ENCODE results near the gene GLIPR1L2.
"Not testable (repeated sequence)": the region's sequence is repeated elsewhere in the genome, so short reads cannot be mapped to it uniquely, and the experiment has no call there.

Gene GLIPR1L2

GRCh38 chr12:75438059-75438754, 47.3 kb downstream of the GLIPR1L2 start:
- no peak for DNase-seq

DNA sequence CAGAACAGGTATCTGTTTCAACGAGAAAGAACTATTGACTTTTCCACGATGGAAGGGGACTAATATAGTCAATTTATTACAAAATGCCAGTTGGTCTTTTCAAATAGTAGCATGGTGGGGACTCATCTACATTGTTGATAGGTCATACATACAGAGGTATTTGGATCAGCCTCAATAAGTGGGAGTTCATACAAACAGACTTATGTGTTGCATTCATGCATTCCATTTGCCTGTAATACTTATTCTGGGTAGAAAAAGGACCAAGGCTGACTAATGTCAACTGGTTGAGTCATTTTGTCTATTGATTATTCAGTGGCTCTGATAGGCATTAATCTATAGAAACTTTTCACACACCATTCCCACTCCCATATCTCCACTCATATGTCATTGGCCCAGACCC, 48.2 kb downstream of the GLIPR1L2 start:
- DNase-seq, result no peak

DNA sequence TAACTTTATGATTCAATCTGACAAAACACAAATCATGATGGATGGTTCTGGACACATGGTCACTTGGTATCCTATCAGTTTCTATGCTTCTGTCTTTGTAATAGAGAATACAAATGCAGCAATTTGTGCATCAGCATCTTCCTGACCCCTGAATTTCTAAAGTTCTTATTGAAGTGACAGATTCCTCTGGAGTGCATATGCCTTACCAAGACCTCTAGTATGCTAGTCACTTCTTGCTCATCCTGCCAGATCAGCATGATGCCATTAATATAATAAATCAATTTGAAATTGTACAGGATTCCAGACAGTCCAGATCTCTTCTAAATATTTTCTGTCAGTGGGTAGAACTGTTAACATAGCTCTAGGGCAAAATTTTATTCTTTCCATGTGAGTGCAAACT, 49.0 kb downstream of the GLIPR1L2 start:
- no peak for DNase-seq

DNA sequence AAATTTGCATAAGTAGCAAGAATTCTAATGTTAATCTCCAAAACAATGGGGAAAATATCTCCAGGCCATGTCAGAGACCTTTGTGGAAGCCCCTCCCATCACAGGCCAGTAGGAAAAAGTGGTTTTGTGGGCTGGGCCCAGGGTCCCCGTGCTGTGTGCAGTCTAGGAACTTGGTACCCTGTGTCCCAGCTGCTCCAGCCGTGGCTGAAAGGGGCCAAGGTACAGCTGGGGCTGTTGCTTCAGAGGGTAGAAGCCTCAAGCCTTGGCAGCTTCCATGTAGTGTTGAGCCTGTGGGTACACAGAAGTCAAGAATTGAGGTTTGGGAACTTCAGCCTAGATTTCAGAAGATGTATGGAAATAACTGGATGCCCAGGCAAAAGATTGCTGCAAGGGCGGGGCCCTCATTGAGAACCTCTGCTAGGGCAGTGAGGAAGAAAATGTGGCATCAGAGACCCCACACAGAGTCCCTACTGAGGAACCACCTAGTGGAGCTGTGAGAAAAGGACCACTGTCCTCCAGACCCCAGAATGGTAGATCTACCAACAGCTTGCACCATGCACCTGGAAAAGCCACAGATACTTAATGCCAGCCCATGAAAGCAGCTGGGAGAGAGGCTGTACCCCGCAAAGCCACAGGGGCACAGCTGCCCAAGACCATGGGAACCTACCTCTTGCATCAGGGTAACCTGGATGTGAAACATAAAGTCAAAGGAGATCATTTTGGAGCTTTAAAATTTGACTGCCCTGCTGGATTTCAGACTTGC, 51.0 kb downstream of the GLIPR1L2 start:
- DNase-seq, result not testable (repeated sequence)

DNA sequence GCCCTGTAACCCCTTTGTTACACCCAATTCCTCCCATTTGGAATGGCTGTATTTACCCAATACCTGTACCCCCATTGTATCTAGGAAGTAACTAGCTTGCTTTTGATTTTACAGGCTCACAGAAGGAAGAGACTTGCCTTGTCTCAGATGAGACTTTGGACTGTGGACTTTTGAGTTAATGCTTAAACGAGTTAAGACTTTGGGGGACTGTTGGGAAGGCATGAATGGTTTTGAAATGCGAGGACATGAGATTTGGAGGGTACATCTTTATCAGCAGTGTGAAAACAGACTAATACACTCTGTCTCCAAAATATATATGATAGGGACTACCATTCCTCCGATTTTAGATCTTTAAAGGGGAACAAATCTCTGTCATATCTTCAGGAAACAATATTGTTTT, 51.6 kb downstream of the GLIPR1L2 start:
- not testable (repeated sequence) for DNase-seq

DNA sequence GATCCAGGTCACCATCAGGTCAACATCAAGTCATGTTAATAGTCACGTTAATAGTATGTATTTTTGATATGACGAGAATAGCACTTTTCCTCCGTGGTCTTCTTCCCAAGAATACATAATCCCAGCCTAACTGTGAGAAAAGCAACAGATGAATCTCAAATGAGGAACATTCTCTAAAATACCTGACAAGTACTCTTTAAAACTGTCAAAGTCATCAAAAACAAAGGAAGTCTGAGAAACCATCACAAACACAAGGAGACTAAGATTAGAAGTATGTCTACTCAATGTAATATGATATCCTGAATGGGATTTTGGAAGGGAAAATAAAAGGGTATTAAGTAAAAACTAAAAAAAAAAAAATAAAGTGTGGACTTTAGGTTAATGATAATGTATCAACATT, 52.8 kb downstream of the GLIPR1L2 start:
- DNase-seq, result no peak

DNA sequence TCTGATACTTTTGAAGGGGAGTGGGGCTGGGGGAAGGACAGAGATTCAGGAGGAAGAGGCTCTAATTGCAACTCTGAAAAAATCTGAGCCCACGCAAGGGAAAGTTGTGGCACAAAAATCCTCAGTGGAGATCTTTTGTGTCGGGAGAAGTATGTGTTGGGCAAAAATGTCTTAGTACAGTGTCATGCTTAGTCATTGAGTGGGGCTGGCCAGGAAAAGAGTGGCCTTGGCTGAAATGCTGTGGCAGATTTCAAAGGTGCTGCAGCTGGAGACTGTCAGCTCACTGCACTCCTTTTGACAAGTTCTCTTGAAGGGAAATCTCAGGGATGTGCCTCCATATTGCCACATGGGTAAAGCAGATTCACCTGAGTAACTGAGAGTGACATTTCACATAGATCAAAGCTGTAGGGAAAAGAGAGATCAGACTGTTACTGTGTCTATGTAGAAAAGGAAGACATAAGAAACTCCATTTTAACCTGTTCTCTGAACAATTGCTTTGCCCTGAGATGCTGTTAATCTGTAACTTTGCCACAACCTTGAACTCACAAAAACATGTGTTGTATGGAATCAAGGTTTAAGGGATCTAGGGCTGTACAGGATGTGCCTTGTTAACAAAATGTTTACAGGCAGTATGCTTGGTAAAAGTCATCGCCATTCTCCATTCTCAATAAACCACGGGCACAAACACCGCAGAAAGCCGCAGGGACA, 53.7 kb downstream of the GLIPR1L2 start:
- DNase-seq, result no peak

GRCh38 chr12:75445137-75445507, 54.2 kb downstream of the GLIPR1L2 start:
- DNase-seq, result not testable (repeated sequence)

- DNase-seq, result no peak
Measured at GRCh38 chr12:75446857-75447256, 56.0 kb downstream of the GLIPR1L2 start.

GRCh38 chr12:75447691-75448393, 57.0 kb downstream of the GLIPR1L2 start:
- no peak for DNase-seq

GRCh38 chr12:75452675-75453330, 61.9 kb downstream of the GLIPR1L2 start:
- DNase-seq, result no peak

DNA sequence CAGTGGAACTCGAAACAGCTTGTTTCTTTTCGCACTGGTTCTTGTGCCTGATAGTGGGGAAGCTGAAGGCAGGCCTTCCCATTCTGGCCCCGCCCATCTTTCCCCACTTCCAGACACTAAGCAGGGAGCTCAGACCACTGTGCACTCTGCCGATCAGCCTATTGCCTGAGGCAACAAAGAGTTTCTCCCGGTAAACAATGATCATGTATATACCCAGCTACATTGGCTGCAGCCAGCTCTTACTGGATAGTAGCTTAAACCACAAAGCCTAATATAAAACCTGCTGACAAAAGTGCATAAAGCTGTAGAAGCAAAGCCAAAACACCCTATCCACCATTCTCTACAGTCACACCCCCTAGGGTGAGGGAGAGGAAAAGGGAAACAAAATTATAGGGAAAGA, 65.0 kb downstream of the GLIPR1L2 start:
- no peak for DNase-seq

GRCh38 chr12:75457191-75457590, 66.3 kb downstream of the GLIPR1L2 start:
- no peak for DNase-seq

DNA sequence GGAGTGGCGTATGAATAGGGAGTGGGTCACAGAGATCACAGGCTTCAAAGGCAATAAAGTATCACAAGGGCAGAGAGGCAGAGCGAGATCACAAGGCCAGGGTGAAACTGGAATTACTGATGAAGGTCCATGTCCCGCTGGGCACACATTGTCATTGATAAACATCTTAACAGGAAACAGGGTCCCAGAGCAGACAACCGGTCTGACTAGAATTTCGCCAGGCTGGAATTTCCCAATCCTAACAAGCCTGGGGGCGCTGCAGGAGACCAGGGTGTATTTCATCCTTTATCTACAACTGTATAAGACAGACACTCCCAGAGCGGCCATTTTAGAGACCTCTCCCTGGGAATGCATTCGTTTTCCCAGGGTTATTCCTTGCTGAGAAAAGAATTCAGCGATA, 67.0 kb downstream of the GLIPR1L2 start:
- DNase-seq, result not testable (repeated sequence)

DNA sequence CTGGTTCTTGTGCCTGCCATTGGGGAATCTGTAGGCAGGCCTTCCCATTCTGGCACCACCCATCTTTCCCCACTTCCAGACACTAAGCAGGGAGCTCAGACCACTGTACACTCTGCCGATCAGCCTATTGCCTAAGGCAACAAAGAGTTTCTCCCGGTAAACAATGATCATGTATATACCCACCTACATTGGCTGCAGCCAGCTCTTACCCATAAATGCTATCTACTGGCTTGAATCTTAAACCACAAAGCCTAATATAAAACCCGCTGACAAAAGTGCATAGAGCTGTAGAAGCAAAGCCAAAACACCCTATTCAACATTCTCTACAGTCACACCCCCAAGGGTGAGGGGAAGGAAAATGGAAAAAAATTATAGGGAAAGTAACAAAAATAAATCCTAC, 68.9 kb downstream of the GLIPR1L2 start:
- DNase-seq, result no peak

DNA sequence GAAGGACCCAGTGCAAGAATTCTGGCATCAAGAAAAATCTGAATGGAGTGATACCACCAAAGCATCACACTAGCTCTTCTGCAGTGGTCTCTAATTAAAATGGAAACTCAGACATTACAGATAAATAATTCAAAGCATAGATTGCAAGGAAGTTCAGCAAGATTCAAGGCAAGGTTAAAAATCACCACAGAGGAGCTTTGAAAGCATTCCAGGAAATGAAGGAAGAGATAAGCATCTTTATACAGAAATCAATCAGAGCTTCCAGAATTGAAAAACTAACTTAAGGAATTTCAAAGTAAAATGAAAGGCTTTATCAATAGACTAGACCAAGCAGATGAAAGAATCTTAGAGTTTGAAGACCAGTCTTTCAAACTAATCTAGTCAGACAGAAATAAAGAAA, 69.3 kb downstream of the GLIPR1L2 start:
- DNase-seq, result no peak

DNA sequence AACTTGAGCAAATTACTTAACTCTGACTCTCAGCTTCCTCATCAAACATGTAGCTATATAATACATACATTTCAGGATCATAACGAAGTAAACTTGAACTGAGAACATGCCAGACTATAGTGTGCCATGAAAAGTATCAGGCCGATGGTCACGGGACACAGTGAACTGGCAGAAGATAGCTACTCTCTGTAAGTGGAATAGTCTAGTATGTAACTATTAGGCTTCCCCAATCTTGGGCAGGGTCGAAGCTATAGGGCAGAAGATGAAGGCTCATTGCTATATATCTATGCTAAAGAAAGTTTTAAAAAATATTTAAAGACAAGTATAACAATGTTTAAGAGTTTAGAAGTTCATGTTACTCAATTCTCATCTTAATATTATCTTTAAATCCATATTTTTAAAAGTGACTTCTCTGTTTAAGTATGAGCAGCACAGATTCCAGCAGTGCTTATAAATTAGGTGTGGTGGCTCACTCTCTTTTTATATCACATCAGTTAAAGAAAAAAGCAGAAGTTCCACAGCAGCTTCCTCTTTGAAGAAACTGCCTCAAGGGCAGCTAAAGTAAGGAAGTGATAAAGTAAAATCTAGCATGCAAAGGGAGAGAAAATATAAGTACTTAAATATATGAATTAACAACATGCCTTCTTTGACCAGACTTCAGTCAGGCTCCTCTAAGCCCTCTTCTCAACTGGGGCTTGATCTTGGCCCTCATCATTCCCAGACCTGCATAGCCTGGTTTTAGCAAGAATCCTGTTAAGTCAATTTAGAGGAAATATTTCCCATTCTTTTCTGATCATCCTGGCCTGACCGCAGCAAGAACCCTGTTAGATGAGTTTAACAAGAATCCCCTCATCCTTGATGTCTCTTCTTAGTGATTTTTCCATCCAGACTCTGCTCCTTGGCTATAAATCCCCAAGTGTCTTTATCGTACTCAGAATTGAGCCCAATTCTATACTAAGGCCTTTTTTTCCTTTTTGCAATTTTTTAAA, 81.3 kb downstream of the GLIPR1L2 start:
- no peak for DNase-seq

- no peak for DNase-seq
Measured at GRCh38 chr12:75474116-75474515, 83.2 kb downstream of the GLIPR1L2 start.

DNA sequence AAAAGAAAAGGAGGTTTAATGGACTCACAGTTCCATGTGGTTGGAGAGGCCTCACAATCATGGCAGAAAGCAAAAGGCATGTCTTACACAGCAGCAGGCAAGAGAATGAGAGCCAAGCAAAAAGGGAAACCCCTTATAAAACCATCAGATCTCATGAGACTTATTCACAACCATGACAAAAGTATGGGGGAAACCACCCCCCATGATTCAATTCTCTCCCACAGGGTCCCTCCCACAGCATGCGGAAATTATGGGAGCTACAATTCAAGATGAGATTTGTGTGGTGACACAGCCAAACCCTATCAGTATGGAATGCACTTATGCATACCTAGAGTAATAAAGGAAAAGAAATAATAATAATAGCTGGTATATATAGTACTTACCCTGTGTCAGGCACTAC, 85.2 kb downstream of the GLIPR1L2 start:
- no peak for DNase-seq

DNA sequence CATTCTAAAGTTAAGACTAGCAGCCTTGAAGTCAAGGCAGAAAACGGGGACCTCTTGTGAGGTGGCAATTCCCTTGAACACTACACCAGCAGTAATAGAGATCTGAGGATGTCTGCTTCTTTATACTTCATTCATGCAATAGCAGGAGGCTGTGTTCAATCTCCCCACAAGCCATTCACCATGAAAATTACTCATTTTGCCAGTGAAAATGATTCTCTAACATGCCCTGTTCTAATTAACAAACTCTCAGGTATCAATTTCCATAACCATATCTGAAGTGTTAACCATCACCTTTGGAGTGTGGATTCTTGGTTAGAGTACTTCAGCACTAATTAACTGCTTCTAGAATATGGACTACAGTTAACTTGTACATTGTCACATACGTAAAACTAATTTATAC, 86.2 kb downstream of the GLIPR1L2 start:
- DNase-seq, result no peak

DNA sequence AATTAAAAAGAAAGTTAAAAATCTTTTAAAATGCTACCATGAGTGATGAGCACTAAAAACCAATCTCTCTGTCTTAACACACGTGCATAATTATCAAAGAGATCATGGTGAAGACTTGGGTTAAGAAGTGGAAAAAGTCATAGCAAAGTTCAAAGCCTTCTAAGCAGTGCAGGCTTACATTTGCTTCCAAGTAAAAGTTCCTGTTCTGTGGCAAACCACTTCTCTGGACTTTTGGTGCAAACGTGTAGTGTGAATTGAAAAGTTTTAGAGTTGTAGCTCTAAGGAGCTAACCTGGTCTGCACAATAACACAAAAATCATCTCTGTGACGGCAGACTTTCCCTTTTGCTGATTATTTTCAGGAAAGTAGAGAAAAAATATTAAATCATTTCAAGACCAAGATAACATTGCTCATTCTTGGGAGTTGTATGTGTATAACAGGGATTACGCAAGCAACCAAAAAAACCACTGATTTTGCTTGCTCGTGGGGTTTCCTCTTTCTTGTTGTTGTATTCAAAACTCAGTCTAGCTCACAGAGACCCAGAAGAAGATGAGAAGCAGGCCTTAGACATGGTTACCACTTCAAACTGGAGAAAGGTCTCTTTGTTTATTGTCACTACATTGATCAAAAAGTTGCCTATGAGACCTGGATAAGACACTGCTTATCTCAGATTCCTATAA, 87.4 kb downstream of the GLIPR1L2 start:
- DNase-seq, result no peak

Data from 8988T (cell line).